ENCODE data around the gene ALS2CL.

- no peak for TF ChIP-seq EZH2 (IDR thresholded peaks at IDR 0.05; ENCODE audit: insufficient read depth, poor library complexity, severe bottlenecking)
- no peak for TF ChIP-seq EZH2phosphoT487 (IDR thresholded peaks at IDR 0.05; ENCODE audit: insufficient read depth, low read depth)
These were observed 12.1 kb downstream of the ALS2CL start for GRCh38 chr3:46681387-46681786.

Measured in GM23248 (cell line).